ENCODE data around the gene RALGDS.

DNA sequence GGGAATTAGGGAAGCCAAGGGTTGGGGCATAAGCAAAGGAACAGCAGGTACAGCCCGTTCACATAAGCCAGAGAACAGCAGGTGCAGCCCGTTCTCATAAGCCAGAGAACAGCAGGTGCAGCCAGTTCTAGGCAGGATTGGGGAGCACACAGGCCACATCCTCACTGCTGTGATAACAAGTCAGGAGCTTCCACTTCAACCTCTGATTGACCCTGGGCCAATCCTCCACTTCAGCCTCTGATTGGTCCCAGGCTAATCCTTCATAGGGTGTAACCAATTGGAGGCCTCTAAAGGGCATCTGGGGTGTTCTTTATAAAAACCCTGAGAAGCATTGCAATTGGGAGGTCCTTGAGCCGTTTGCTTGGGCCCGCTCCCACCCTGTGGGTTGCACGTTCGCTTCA is 31.8 kb downstream of the RALGDS start:
- TF ChIP-seq ISL1 (CRISPR knock-in tag; IDR thresholded peaks at IDR 0.05) (no peak), OSR1 (CRISPR knock-in tag; IDR thresholded peaks at IDR 0.05) (no peak)
